ENCODE data around the gene MYO1G. TPM values are rescaled to one million over a fixed set of nuclear protein-coding genes. Genes with fewer than 3 reads are reported as not detected.
"Not testable (repeated sequence)": the region's sequence is repeated elsewhere in the genome, so short reads cannot be mapped to it uniquely, and the experiment has no call there.

MYO1G gene
- total RNA-seq, 1 experiment from 2014 or later, result 0.76 TPM

- DNase-seq (ENCODE audit: low spot score), result no peak
These were observed 34.0 kb downstream of the MYO1G start for GRCh38 chr7:44944821-44945220.

GRCh38 chr7:44943631-44944030, 35.2 kb downstream of the MYO1G start:
- no peak for DNase-seq (ENCODE audit: low spot score)

GRCh38 chr7:44937426-44937825, 41.4 kb downstream of the MYO1G start:
- DNase-seq (ENCODE audit: low spot score), result no peak

GRCh38 chr7:44936322-44936721, 42.5 kb downstream of the MYO1G start:
- DNase-seq (ENCODE audit: low spot score), result no peak

GRCh38 chr7:44935583-44935982, 43.2 kb downstream of the MYO1G start:
- no peak for DNase-seq (ENCODE audit: low spot score)

GRCh38 chr7:44935016-44935415, 43.8 kb downstream of the MYO1G start:
- no peak for DNase-seq (ENCODE audit: low spot score)

- DNase-seq (ENCODE audit: low spot score), result not testable (repeated sequence)
These were observed 44.3 kb downstream of the MYO1G start for GRCh38 chr7:44934510-44934909.

- DNase-seq (ENCODE audit: low spot score), result no peak
These were observed 47.9 kb downstream of the MYO1G start for GRCh38 chr7:44930921-44931320.

GRCh38 chr7:44922351-44922694, 56.5 kb downstream of the MYO1G start:
- no peak for DNase-seq (ENCODE audit: low spot score)

GRCh38 chr7:44921607-44922350, 57.0 kb downstream of the MYO1G start:
- DNase-seq (ENCODE audit: low spot score), result peak; percentile 66

- no peak for DNase-seq (ENCODE audit: low spot score)
These were observed 58.7 kb downstream of the MYO1G start for GRCh38 chr7:44920119-44920518.

GRCh38 chr7:44918029-44918428, 60.8 kb downstream of the MYO1G start:
- DNase-seq (ENCODE audit: low spot score), result no peak

GRCh38 chr7:44917465-44917864, 61.4 kb downstream of the MYO1G start:
- no peak for DNase-seq (ENCODE audit: low spot score)

GRCh38 chr7:44914992-44915607, 63.7 kb downstream of the MYO1G start:
- no peak for DNase-seq (ENCODE audit: low spot score)

GRCh38 chr7:44912775-44913347, 66.0 kb downstream of the MYO1G start:
- no peak for DNase-seq (ENCODE audit: low spot score)

Other genes starting within 250 kb of the MYO1G start
- 12.7 and 13.9 TPM in 2 replicates for gene ZMIZ2, start 230.2 kb downstream of the MYO1G start, total RNA-seq (2014; rRNA removed; shearing (Covaris generic))
- gene PPIA, start 182.3 kb downstream of the MYO1G start, total RNA-seq (2014; rRNA removed; shearing (Covaris generic)), result 7,457 and 8,235 TPM in 2 replicates
- gene H2AZ2, start 130.9 kb downstream of the MYO1G start, total RNA-seq (2014; rRNA removed; shearing (Covaris generic)), result 507 and 572 TPM in 2 replicates
- 16.9 and 20.9 TPM in 2 replicates for gene PURB, start 93.5 kb downstream of the MYO1G start, total RNA-seq (2014; rRNA removed; shearing (Covaris generic))
- gene CCM2, start 21.2 kb upstream of the MYO1G start, total RNA-seq (2014; rRNA removed; shearing (Covaris generic)), result 67.4 and 70.8 TPM in 2 replicates
- 5.9 and 6.6 TPM in 2 replicates for gene NACAD, start 110.0 kb upstream of the MYO1G start, total RNA-seq (2014; rRNA removed; shearing (Covaris generic))
- gene TBRG4, start 132.7 kb upstream of the MYO1G start, total RNA-seq (2014; rRNA removed; shearing (Covaris generic)), result 124 and 132 TPM in 2 replicates
- 0.10 TPM in 1 of 2 replicates, not detected in the other for gene RAMP3, start 178.8 kb upstream of the MYO1G start, total RNA-seq (2014; rRNA removed; shearing (Covaris generic))

All from A172 (cell line).